NCI-H2196 (cell line): ENCODE measurements around the gene KLK15.

Experiments
- DNase-seq: peaks from one replicate; lab custom pipeline; 2025; ENCODE audit not compliant: unreplicated experiment; lab: John Stamatoyannopoulos, UW

KLK15 gene

DNA sequence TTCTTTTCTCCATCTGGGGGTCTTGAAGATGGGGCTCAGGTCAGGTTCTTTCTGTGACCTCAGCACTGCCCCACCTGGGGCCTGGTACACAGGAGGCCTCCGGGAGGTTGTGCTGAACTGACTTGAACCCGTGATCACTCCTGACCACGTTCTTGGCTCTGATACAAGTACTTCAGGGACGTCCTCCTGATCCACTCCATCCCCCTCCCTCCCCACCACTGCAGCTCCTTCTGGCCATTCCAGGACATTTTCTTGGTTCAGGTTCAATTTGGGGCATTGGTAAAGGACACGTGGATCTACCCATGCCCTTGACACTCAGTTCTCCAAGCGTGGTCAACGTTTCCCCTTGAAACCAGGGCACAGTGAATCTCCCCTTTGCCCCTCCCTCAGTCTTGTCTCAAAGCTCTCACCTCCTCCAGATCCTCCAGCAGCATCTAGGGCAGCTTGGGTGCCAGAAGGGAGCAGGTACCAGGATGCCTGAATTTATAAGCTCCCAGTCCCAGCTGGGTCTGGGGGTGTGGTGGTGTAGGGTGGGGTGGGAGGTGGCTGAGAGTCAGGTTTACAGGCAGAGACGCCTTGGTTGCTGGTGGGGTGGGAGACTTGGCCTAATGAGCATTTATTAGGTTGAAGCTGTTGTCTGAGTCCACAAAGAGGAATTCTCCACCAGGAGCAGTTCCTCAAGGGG is at the start of gene KLK15:
Gene KLK15 (minus strand): TSS at position 458 of the 685 bp plus-strand sequence. CDS start 2,082 bp downstream, outside the sequence.
- no peak for DNase-seq

- DNase-seq: no peak
Observed at GRCh38 chr19:50882188-50882587, 48.8 kb upstream of the KLK15 start.

- no peak for DNase-seq
Observed at GRCh38 chr19:50880241-50880640, 46.9 kb upstream of the KLK15 start.

DNA sequence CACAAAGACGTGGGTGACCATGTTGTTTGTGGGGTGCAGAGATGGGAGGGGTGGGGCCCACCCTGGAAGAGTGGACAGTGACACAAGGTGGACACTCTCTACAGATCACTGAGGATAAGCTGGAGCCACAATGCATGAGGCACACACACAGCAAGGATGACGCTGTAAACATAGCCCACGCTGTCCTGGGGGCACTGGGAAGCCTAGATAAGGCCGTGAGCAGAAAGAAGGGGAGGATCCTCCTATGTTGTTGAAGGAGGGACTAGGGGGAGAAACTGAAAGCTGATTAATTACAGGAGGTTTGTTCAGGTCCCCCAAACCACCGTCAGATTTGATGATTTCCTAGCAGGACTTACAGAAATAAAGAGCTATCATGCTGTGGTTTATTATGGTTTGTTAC is 45.5 kb upstream of the KLK15 start:
- DNase-seq: no peak

DNA sequence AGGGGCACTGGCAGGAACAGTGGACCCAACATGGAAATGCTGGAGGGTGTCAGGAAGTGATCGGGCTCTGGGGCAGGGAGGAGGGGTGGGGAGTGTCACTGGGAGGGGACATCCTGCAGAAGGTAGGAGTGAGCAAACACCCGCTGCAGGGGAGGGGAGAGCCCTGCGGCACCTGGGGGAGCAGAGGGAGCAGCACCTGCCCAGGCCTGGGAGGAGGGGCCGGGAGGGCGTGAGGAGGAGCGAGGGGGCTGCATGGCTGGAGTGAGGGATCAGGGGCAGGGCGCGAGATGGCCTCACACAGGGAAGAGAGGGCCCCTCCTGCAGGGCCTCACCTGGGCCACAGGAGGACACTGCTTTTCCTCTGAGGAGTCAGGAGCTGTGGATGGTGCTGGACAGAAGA is 44.0 kb upstream of the KLK15 start:
- peak; percentile 47 for DNase-seq

GRCh38 chr19:50876456-50876855 is 43.1 kb upstream of the KLK15 start:
- no peak for DNase-seq

- DNase-seq: no peak
Observed at GRCh38 chr19:50875795-50876422, 42.5 kb upstream of the KLK15 start.

- DNase-seq: no peak
Observed at GRCh38 chr19:50874211-50874610, 40.8 kb upstream of the KLK15 start.

- no peak for DNase-seq
Observed at GRCh38 chr19:50873056-50873455, 39.7 kb upstream of the KLK15 start, which contains the start of gene KLK2. Gene KLK2, plus strand, starts transcription at chr19:50873439. Its CDS starts 35 bp downstream, at chr19:50873474.

DNA sequence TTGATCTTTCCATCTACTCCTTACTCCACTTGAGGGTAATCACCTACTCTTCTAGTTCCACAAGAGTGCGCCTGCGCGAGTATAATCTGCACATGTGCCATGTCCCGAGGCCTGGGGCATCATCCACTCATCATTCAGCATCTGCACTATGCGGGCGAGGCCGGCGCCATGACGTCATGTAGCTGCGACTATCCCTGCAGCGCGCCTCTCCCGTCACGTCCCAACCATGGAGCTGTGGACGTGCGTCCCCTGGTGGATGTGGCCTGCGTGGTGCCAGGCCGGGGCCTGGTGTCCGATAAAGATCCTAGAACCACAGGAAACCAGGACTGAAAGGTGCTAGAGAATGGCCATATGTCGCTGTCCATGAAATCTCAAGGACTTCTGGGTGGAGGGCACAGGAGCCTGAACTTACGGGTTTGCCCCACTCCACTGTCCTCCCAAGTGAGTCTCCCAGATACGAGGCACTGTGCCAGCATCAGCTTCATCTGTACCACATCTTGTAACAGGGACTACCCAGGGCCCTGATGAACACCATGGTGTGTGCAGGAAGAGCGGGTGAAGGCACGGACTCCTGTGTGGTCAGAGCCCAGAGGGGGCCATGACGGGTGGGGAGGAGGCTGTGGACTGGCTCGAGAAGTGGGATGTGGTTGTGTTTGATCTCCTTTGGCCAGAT is 37.2 kb upstream of the KLK15 start:
- DNase-seq: no peak

DNA sequence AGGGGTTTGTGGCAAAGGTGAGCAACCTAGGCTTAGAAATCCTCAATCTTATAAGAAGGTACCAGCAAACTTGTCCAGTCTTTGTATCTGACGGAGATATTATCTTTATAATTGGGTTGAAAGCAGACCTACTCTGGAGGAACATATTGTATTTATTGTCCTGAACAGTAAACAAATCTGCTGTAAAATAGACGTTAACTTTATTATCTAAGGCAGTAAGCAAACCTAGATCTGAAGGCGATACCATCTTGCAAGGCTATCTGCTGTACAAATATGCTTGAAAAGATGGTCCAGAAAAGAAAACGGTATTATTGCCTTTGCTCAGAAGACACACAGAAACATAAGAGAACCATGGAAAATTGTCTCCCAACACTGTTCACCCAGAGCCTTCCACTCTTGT is 36.1 kb upstream of the KLK15 start:
- DNase-seq: no peak

GRCh38 chr19:50861496-50862286 is 28.3 kb upstream of the KLK15 start:
- DNase-seq: no peak

DNA sequence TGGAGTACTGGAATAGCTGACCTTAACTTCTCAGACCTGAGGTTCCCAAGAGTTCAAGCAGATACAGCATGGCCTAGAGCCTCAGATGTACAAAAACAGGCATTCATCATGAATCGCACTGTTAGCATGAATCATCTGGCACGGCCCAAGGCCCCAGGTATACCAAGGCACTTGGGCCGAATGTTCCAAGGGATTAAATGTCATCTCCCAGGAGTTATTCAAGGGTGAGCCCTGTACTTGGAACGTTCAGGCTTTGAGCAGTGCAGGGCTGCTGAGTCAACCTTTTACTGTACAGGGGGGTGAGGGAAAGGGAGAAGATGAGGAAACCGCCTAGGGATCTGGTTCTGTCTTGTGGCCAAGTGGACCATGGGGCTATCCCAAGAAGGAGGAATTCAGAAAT is 27.6 kb upstream of the KLK15 start:
- DNase-seq: no peak

DNA sequence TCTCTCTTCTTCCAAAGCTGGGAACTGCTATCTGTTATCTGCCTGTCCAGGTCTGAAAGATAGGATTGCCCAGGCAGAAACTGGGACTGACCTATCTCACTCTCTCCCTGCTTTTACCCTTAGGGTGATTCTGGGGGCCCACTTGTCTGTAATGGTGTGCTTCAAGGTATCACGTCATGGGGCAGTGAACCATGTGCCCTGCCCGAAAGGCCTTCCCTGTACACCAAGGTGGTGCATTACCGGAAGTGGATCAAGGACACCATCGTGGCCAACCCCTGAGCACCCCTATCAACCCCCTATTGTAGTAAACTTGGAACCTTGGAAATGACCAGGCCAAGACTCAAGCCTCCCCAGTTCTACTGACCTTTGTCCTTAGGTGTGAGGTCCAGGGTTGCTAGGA is 26.5 kb upstream of the KLK15 start:
- no peak for DNase-seq

GRCh38 chr19:50858886-50859285 is 25.5 kb upstream of the KLK15 start:
- DNase-seq: peak; percentile 76

DNA sequence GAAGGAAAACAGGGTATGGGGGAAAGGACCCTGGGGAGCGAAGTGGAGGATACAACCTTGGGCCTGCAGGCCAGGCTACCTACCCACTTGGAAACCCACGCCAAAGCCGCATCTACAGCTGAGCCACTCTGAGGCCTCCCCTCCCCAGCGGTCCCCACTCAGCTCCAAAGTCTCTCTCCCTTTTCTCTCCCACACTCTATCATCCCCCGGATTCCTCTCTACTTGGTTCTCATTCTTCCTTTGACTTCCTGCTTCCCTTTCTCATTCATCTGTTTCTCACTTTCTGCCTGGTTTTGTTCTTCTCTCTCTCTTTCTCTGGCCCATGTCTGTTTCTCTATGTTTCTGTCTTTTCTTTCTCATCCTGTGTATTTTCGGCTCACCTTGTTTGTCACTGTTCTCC is 24.0 kb upstream of the KLK15 start:
- DNase-seq: no peak

GRCh38 chr19:50854636-50855410 is 21.4 kb upstream of the KLK15 start, which contains the start of gene KLK3:
Gene KLK3, plus strand, starts transcription at chr19:50854915. Its CDS starts 41 bp downstream, at chr19:50854956.
- DNase-seq: no peak

DNA sequence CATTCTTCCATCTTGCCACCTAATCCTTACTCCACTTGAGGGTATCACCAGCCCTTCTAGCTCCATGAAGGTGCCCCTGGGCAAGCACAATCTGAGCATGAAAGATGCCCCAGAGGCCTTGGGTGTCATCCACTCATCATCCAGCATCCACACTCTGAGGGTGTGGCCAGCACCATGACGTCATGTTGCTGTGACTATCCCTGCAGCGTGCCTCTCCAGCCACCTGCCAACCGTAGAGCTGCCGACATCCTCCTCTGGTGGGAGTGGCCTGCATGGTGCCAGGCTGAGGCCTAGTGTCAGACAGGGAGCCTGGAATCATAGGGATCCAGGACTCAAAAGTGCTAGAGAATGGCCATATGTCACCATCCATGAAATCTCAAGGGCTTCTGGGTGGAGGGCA is 18.2 kb upstream of the KLK15 start:
- DNase-seq: no peak

DNA sequence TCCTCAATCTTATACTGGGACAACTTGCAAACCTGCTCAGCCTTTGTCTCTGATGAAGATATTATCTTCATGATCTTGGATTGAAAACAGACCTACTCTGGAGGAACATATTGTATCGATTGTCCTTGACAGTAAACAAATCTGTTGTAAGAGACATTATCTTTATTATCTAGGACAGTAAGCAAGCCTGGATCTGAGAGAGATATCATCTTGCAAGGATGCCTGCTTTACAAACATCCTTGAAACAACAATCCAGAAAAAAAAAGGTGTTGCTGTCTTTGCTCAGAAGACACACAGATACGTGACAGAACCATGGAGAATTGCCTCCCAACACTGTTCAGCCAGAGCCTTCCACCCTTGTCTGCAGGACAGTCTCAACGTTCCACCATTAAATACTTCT is 17.4 kb upstream of the KLK15 start:
- no peak for DNase-seq

DNA sequence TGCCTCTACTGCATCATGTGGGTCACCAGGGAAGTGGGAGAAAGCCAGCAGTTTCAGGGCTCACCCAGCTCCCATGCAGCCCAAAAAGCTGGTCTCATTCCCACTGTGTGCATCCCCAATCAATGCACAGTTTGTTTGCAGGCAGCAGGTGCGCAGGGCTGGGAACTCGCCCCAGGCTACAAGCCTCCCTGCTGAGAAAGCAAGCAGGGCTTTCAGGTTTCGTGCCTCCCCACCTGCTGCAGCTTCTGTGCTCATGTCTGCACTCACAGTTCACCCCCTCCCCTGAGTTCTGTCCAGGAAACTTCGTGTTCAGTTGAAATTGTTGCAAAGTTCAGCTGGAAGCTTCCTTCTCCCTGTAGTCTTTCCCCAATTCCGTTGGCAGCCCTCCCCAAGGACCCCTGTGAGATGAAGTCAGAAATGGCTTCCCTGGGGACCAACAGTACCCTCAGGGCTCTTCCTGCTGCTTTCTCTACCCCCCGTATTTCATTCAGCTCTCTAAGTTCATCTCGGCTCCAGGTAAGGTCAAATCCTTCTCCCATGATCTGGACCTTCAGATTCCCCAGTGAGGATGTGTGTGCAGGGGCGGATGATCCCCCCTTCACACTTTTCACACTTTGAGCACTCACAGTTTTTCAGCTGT is 11.0 kb upstream of the KLK15 start:
- DNase-seq: peak; percentile 69
